Right lobe of liver (tissue), 6 donors: ENCODE data around the gene ZNF511. TPM values are rescaled to one million over a fixed set of nuclear protein-coding genes. Genes with fewer than 3 reads are reported as not detected.

Source experiments
- ATAC-seq, 4 donors: fragments of 200-7000 bp; cut with Tn5 transposase; one replicate each; pipeline ENCODE4 v1.9.1; 2020; ENCODE audit warnings: mild to moderate bottlenecking in 4 of 4, moderate library complexity in 4 of 4
- DNase-seq, 3 donors: peaks; one replicate each; pipeline ENCODE4 v3.0.0-alpha.2; 2020
- H3K27ac ChIP-seq, 3 donors: fragments of 200-600 bp; one replicate each; pipeline ENCODE4 v1.8.0; 2022
- H3K27me3 ChIP-seq, 2 donors: fragments of 200-600 bp; one replicate each; pipeline ENCODE4 v1.8.0; 2022
- H3K36me3 ChIP-seq, 4 donors: fragments of 200-600 bp; sonication (generic) in 1 of 4; one replicate each; pipeline versions ENCODE4 v1.5.1 to v1.8.0; 2017 to 2022; ENCODE audit warnings: control low read depth in 1 of 4
- H3K4me1 ChIP-seq, 4 donors: fragments of 200-600 bp; sonication (generic) in 1 of 4; one replicate each; pipeline versions ENCODE4 v1.5.1 to v1.8.0; 2017 to 2022; ENCODE audit warnings: control low read depth in 1 of 4
- H3K4me3 ChIP-seq, 3 donors: fragments of 200-600 bp; one replicate each; pipeline ENCODE4 v1.8.0; 2022
- H3K9me3 ChIP-seq, 4 donors: fragments of 200-600 bp; sonication (generic) in 1 of 4; one replicate each; pipeline versions ENCODE4 v1.5.1 to v1.8.0; 2017 to 2022; ENCODE audit warnings: control low read depth in 1 of 4
- CTCF ChIP-seq, 4 donors: fragments of 200-600 bp in 3 of 4; fragments of 450-650 bp in 1 of 4; IDR thresholded peaks; one replicate each; pipeline versions ENCODE4 v1.5.1 to v1.8.0; 2016 to 2022; ENCODE audit warnings: antibody characterized with exemption in 4 of 4, mild to moderate bottlenecking in 2 of 4
- POLR2A ChIP-seq: fragments of 450-650 bp; IDR thresholded peaks from one replicate; pipeline ENCODE4 v1.6.1; 2017; ENCODE audit warnings: antibody characterized with exemption, mild to moderate bottlenecking
- WGBS: methylation state at CpG from one replicate; pipeline ENCODE4 v1.1.6; 2018; ENCODE audit warnings: low coverage, low lambda C conversion rate; ENCODE audit not compliant: insufficient coverage; ENCODE audit errors: missing lambda C conversion rate; 5-methylcytosine and 5-hydroxymethylcytosine counted together
- intact Hi-C, 2 donors: fragments of 100-400 bp; cut with DNase I; formaldehyde crosslinking; loops; one replicate each; pipeline versions ENCODE4 v1.11.2 to v1.14.1; 2022
- total RNA-seq, 6 experiments: library from RNA; depleted of rRNA in 2 of 6; stranded (reverse); fragments of >200 nt in 2 of 6; fragmentation: NEBNext Ultra II Directional in 3 of 6; extraction: Animal tissue kit (Norgen Biotek cat#: 25700) in 3 of 6; gene quantifications; one replicate each; pipeline versions ENCODE4 v1.1.0 to v1.2.4, GENCODE V29; 2016 to 2023
- donor health status: DM: no; HTN: yes; CAD: no.
- donor health status: DM: no; HTN: no; CAD: no.
- donor health status: DM: no; HTN: no; CAD: no.
- donor health status: DM: no; HTN: yes; CAD: no.
- donor health status: DM: no; HTN: yes; CAD: no.

The ZNF511 gene
- total RNA-seq, 6 experiments from 2014 or later, result 17.4 to 30.2 (median 25.9) TPM

DNA sequence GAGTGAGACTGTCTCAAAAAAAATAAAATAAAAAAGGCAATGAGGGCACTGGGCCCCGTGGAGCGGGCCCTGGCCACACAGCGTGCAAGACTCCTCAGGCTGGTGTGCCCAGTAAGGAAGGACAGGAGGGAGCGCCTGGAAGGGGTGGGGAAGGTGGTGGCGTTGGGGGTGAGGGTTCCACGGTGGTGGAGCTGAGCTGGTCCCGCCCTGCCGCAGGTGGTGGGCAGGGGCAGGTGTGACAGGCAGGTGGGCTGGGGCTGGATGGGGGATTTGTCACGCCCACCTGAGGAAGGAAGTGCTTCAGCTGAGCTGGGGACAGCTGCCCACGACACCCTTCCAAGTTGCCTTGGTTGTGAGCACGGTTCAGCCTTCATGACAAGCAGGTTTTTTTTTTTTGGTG is 37.7 kb downstream of the ZNF511 start:
- no peaks in the 10 kb centered on the region for H3K36me3 ChIP-seq
- H3K9me3 ChIP-seq, result no peaks in the 10 kb centered on the region
- intact Hi-C loops, result no loop called here
- H3K4me1 ChIP-seq, result peaks cover 0 to 30% (median 11%) of the 10 kb centered on the region in 4 donors
- H3K27me3 ChIP-seq, result no peaks in the 10 kb centered on the region
- no peak overlapping the region for H3K4me3 ChIP-seq
- DNase-seq (peak in 1 of 3 donors; percentile 49), ATAC-seq (no peak)
- 46% methylated on average over 6 of the region's 11 CpGs for WGBS
- TF ChIP-seq CTCF (IDR thresholded peaks at IDR 0.05) (no peak), POLR2A (no peak)
- peak overlapping the region in 1 of 3 donors; percentile 83 for H3K27ac ChIP-seq

- ATAC-seq (peak; percentile 66 to 80 (median 70)), DNase-seq (peak; percentile 83 to 93 (median 89))
- H3K4me3 ChIP-seq, result peak overlapping the region; percentile 34 to 60 (median 53)
- H3K9me3 ChIP-seq, result no peaks in the 10 kb centered on the region
- WGBS, result 0% methylated on average over 4 of the region's 16 CpGs
- no peaks in the 10 kb centered on the region for H3K27me3 ChIP-seq
- intact Hi-C loops, result no loop called here
- no peak for TF ChIP-seq POLR2A
- TF ChIP-seq CTCF (IDR thresholded peaks at IDR 0.05), result no peak
- peaks cover 0 to 45% (median 19%) of the 10 kb centered on the region in 4 donors for H3K4me1 ChIP-seq
- peak overlapping the region; percentile 77 to 83 (median 82) for H3K27ac ChIP-seq
- peaks cover 0 to 4% (median 0%) of the 10 kb centered on the region in 4 donors for H3K36me3 ChIP-seq
These were observed 39.2 kb downstream of the ZNF511 start for GRCh38 chr10:133347710-133348517.

DNA sequence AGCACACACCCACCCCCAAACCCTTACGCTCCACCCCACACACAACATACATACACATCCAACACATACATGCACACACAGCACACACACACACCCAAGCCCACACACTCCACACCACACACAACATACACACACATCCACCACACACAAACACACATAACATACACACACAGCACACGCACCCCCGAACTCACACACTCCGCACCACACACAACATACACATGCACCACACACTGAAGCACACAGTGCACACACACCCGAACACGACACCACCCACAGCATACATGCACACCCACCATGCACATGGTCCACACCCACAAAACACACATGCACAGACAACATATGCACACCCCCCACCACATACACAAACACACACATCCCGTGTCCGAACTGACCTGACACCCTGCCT is 40.5 kb downstream of the ZNF511 start:
- ATAC-seq, result no peak
- 89% methylated on average over 7 of the region's 8 CpGs for whole genome bisulfite sequencing
- peaks cover 0 to 55% (median 25%) of the 10 kb centered on the region in 4 donors for H3K4me1 ChIP-seq
- peak overlapping the region in 1 of 3 donors; percentile 67 for H3K27ac ChIP-seq
- TF ChIP-seq POLR2A (no peak), CTCF (IDR thresholded peaks at IDR 0.05) (no peak)
- H3K9me3 ChIP-seq, result no peaks in the 10 kb centered on the region
- H3K27me3 ChIP-seq, result no peaks in the 10 kb centered on the region
- intact Hi-C loops, result no loop called here
- no peak for DNase-seq
- H3K4me3 ChIP-seq, result no peak overlapping the region
- peaks cover 0 to 4% (median 0%) of the 10 kb centered on the region in 4 donors for H3K36me3 ChIP-seq

DNA sequence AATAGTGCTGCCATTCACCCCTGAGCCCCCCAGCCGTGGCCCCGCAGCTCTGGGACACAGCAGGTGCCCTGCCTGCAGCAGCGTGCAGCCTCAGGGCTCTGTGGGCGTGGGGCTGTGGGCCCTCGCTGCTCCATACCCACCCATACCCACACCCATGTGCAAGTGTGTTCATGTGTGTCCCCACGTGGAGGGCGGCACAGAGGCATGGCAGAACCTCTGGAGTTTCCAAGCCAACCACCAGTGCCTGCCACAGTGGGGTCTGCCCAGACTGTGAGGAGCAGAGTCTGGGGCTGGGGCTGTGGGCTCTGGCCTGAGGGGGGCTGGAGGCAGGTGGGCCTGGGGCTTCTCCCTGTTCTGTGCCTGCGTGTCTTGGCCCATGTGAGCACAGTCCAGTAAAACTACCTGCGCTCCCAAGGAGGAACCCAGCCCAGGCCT is 40.9 kb downstream of the ZNF511 start:
- Histone ChIP-seq H3K36me3 (peaks cover 0 to 4% (median 0%) of the 10 kb centered on the region in 4 donors), H3K27ac (peak overlapping the region in 1 of 3 donors; percentile 67), H3K9me3 (no peaks in the 10 kb centered on the region), H3K27me3 (no peaks in the 10 kb centered on the region), H3K4me1 (peaks cover 0 to 59% (median 27%) of the 10 kb centered on the region in 4 donors), H3K4me3 (no peak overlapping the region)
- DNase-seq (no peak), ATAC-seq (no peak)
- 84% methylated on average over 5 of the region's 9 CpGs for WGBS
- intact Hi-C loops, result no loop called here
- TF ChIP-seq CTCF (IDR thresholded peaks at IDR 0.05), result no peak
- TF ChIP-seq POLR2A, result no peak
